Naive thymus-derived CD8-positive, alpha-beta T cell (primary cell): Measurements from ENCODE around the gene ABCC4. TPM values are rescaled to one million over a fixed set of nuclear protein-coding genes. Genes with fewer than 3 reads are reported as not detected.

Experiments
- ATAC-seq, 2 donors: fragments of 150-1000 bp; cut with Tn5 transposase in 1 of 2; sonication (Bioruptor Pico), chemical (Tn5 transposase) in 1 of 2; 1 replicate in 1 of 2; 2 replicates in 1 of 2; pipeline ENCODE4 v1.10.0; 2021; ENCODE audit warnings: mild to moderate bottlenecking in 2 of 2, moderate library complexity in 2 of 2
- POLR2A ChIA-PET: fragments of 350-600 bp; sonication (Branson Sonifier 250); formaldehyde crosslinking; loops from one replicate; lab custom pipeline; 2021; ENCODE audit warnings: antibody characterized with exemption; lab: Charles Lee
- DNase-seq, 10 donors: peaks; one replicate each; pipeline versions ENCODE4 v3.0.0 to v3.0.0-alpha.2; 2020 to 2022
- H3K27ac Mint-ChIP-seq, 10 donors: one replicate each; pipeline ENCODE4 v1.8.0; 2020 to 2022; ENCODE audit warnings: mild to moderate bottlenecking in 10 of 10, mixed read lengths in 10 of 10, moderate library complexity in 4 of 10, inconsistent platforms in 1 of 10
- H3K27me3 Mint-ChIP-seq, 5 donors: one replicate each; pipeline ENCODE4 v1.8.0; 2021 to 2022; ENCODE audit warnings: mixed read lengths in 5 of 5
- H3K36me3 Mint-ChIP-seq, 3 donors: one replicate each; pipeline ENCODE4 v1.8.0; 2020 to 2022; ENCODE audit warnings: mixed read lengths in 3 of 3, mild to moderate bottlenecking in 2 of 3, inconsistent platforms in 1 of 3
- H3K4me1 Mint-ChIP-seq, 4 donors: one replicate each; pipeline ENCODE4 v1.8.0; 2021 to 2022; ENCODE audit warnings: mixed read lengths in 4 of 4
- H3K4me3 Mint-ChIP-seq, 10 donors: one replicate each; pipeline ENCODE4 v1.8.0; 2020 to 2022; ENCODE audit warnings: mild to moderate bottlenecking in 10 of 10, mixed read lengths in 10 of 10, moderate library complexity in 6 of 10, inconsistent platforms in 1 of 10
- H3K9me3 Mint-ChIP-seq, 9 donors: one replicate each; pipeline ENCODE4 v1.8.0; 2020 to 2022; ENCODE audit warnings: mixed read lengths in 9 of 9, mild to moderate bottlenecking in 3 of 9, inconsistent platforms in 1 of 9, moderate library complexity in 1 of 9
- polyA plus RNA-seq, 3 donors: library from polyadenylated mRNA; unstranded; fragments of 300-500 nt; fragmentation: Illumina TruSeq; gene quantifications; one replicate each; pipeline ENCODE4 v1.2.3, GENCODE V29; 2021
- total RNA-seq, 8 experiments: library from RNA in 2 of 8; stranded (reverse) in 2 of 8; gene quantifications; one replicate each; pipeline ENCODE4 v1.2.3 and lab custom pipeline; 2021 to 2026

Gene ABCC4, protein sequence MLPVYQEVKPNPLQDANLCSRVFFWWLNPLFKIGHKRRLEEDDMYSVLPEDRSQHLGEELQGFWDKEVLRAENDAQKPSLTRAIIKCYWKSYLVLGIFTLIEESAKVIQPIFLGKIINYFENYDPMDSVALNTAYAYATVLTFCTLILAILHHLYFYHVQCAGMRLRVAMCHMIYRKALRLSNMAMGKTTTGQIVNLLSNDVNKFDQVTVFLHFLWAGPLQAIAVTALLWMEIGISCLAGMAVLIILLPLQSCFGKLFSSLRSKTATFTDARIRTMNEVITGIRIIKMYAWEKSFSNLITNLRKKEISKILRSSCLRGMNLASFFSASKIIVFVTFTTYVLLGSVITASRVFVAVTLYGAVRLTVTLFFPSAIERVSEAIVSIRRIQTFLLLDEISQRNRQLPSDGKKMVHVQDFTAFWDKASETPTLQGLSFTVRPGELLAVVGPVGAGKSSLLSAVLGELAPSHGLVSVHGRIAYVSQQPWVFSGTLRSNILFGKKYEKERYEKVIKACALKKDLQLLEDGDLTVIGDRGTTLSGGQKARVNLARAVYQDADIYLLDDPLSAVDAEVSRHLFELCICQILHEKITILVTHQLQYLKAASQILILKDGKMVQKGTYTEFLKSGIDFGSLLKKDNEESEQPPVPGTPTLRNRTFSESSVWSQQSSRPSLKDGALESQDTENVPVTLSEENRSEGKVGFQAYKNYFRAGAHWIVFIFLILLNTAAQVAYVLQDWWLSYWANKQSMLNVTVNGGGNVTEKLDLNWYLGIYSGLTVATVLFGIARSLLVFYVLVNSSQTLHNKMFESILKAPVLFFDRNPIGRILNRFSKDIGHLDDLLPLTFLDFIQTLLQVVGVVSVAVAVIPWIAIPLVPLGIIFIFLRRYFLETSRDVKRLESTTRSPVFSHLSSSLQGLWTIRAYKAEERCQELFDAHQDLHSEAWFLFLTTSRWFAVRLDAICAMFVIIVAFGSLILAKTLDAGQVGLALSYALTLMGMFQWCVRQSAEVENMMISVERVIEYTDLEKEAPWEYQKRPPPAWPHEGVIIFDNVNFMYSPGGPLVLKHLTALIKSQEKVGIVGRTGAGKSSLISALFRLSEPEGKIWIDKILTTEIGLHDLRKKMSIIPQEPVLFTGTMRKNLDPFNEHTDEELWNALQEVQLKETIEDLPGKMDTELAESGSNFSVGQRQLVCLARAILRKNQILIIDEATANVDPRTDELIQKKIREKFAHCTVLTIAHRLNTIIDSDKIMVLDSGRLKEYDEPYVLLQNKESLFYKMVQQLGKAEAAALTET (N-terminal part only)
- 1 to 10 TPM; 7.8 to 9.2 TPM for total RNA-seq
- polyA plus RNA-seq = 1 to 10 TPM; 3.5 to 4.4 (median 3.8) TPM
- total RNA-seq (lab: John Stamatoyannopoulos, UW) = 15.9 to 77.4 (median 27.0) reads per million in 6 experiments

DNA sequence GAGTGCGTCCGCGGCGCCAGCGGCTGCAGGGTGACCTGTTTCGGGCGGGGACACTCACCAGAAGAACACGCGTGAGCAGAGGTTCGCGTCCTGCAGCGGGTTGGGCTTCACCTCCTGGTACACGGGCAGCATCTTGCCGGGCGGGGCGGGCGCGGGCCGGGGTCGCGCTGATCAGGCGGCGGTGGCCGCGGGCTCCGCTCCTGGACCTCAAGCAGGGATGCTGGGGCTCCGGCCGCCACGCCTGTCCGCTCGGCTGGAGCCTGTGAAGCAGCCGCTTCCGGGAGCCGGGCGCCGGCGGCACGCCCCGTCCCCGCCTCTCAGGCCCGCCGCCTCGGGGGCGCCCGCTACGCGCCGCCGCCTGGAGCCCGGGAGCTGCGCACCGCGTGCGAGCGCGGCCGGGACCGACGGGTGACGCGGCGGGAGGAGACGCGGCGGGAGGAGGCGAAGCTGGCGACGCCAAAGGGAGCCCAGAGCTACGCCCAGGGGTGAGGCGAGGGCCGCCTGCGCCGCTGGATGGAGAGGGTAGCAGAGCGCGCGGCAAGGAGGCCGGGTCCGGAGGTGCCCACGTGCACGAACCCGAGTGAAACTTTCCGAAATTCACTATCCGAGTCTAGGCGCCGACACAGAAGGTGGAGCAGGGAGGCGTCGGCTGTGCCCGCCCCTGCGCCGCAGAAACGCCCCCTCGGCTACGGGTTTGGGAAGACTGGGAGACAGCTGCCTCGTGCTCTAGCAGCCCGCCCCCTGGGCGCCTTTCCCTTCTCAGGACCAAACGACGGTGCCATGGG lies at the start of gene ABCC4:
ABCC4 (minus strand) TSS at position 269 of the 785 bp plus-strand sequence; CDS start at position 132, 137 bp downstream.
- peak within 1 kb of the TSS; percentile 85 to 95 (median 90) for H3K4me3 Mint-ChIP-seq
- no peaks in the 10 kb centered on the region for H3K9me3 Mint-ChIP-seq
- peak within 1 kb of the TSS in 9 of 10 donors; percentile 2 to 93 (median 67) for H3K27ac Mint-ChIP-seq
- H3K27me3 Mint-ChIP-seq = peaks cover 0 to 6% (median 0%) of the 10 kb centered on the region in 5 donors
- POLR2A ChIA-PET = interaction anchor here (0.9 kb wide), 1 partner anchor 112 kb away, joined by 3 read pairs; no protein-coding TSS in a partner anchor
- peak; percentile 81 to 85 for ATAC-seq
- no peaks in the 10 kb centered on the region for H3K36me3 Mint-ChIP-seq
- DNase-seq = peak in 9 of 10 donors; percentile 17 to 55 (median 34)
- peaks cover 10 to 34% (median 27%) of the 10 kb centered on the region in 4 donors for H3K4me1 Mint-ChIP-seq

DNA sequence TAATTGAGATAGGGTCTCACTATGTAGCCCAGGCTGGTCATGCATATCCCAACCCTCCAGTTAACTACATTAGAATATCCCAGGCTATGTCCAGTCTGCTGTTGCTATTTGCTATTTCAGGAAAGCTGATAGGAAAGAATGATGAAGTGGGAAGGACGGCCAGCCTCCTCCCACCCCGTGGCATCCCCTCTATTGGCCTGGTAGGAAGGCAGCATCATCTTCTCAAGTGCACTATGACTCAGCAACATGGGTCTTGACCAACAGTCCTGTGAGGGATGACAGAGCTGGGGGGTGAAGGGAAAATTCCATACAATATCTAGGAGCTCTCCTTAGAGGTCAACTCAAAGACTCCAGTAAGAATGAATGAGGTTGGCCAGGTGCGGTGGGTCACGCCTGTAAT lies 48.0 kb upstream of the ABCC4 start:
- DNase-seq (no peak), ATAC-seq (no peak)
- Mint-ChIP-seq H3K27me3 (peaks cover 1 to 10% (median 7%) of the 10 kb centered on the region in 5 donors), H3K27ac (no peak overlapping the region), H3K9me3 (no peaks in the 10 kb centered on the region), H3K4me3 (no peak overlapping the region), H3K4me1 (no peaks in the 10 kb centered on the region), H3K36me3 (peaks cover 0 to 5% (median 0%) of the 10 kb centered on the region in 3 donors)
- POLR2A ChIA-PET = no interaction called here

DNA sequence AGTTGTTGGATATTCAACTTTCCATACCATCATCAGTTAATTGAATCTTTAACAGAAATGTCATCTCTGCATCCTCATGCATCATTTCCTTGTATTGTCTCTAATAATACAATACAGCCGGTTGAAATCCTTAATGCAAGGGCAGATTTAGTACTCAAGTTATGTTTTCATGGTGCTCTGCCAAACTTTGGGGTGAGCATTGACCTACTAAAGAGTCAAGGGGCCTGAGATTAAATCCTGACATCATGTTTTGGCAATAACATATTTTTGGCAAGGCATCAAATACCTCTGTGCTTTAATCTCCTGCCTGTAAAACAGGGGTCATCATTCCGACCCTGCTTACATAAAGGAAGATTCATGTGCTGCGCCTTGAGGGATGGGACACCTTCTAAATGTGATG lies 42.7 kb upstream of the ABCC4 start:
- Mint-ChIP-seq H3K27ac (no peak overlapping the region), H3K36me3 (peaks cover 0 to 5% (median 0%) of the 10 kb centered on the region in 3 donors), H3K4me1 (no peaks in the 10 kb centered on the region), H3K27me3 (peaks cover 0 to 7% (median 1%) of the 10 kb centered on the region in 5 donors), H3K4me3 (no peak overlapping the region), H3K9me3 (peaks cover 0 to 1% (median 0%) of the 10 kb centered on the region in 9 donors)
- POLR2A ChIA-PET = no interaction called here
- ATAC-seq (no peak), DNase-seq (no peak)

DNA sequence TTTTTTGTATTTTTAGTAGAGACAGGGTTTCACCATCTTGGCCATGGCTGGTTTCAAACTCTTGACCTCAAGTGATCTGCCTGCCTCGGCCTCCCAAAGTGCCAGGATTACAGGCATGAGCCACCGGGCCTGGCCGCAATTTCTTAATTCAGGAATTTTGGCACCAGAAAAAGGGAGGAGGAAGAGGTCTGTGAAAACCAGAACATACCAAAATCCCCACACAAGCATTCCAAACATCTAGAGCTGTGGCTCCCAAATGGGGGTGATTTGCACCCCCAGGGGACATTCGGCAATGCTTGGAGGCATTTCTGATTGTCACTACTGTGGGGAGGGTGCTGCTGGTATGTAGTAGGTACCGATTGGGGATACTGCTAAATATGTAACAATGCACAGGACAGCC lies 40.2 kb upstream of the ABCC4 start:
- Mint-ChIP-seq H3K9me3 (peaks cover 0 to 1% (median 0%) of the 10 kb centered on the region in 9 donors), H3K36me3 (no peaks in the 10 kb centered on the region), H3K27ac (no peak overlapping the region), H3K27me3 (peaks cover 0 to 1% (median 0%) of the 10 kb centered on the region in 5 donors), H3K4me3 (no peak overlapping the region), H3K4me1 (no peaks in the 10 kb centered on the region)
- POLR2A ChIA-PET = no interaction called here
- ATAC-seq = no peak
- no peak for DNase-seq

DNA sequence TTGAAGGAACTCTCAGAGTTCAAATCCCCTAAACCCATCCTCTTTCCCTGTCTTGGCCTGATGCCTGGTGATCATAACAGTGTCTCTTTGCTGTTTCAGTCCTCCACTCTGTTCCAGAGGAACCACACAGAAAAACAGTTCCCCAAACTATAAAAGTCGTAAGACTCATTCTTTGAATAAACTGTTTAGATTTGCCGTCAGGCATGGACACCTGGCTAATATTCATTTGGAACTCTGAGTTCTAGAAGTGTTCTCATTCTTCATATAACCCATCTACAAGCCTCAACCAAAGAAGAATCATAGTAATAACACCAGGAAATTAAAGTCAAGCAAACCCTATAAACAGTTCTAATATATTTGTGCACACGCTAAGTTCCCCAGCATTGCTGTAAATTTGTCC lies 37.7 kb upstream of the ABCC4 start:
- no peak for DNase-seq
- Mint-ChIP-seq H3K36me3 (no peaks in the 10 kb centered on the region), H3K4me3 (no peak overlapping the region), H3K27me3 (peaks cover 0 to 1% (median 0%) of the 10 kb centered on the region in 5 donors), H3K4me1 (no peaks in the 10 kb centered on the region), H3K9me3 (no peaks in the 10 kb centered on the region), H3K27ac (no peak overlapping the region)
- POLR2A ChIA-PET = no interaction called here
- ATAC-seq = no peak

DNA sequence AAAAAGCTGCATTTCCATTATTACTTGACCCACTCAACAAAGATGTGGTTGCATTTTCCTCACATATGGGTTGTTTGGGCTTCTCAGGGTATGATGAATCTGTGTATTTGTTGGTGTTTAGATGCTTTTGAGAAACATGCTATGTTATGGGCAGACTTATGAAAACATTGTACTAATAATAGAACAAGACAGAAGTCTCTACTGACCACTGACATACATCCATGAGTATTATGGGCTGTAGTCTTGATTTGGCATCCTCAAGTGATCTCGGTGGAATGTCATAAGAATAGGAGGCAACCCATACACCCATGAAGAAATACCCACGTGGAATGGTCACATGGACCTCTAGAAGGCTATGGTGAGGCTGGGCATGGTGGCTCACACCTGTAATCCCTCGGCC lies 36.3 kb upstream of the ABCC4 start:
- Mint-ChIP-seq H3K4me1 (no peaks in the 10 kb centered on the region), H3K4me3 (no peak overlapping the region), H3K9me3 (no peaks in the 10 kb centered on the region), H3K36me3 (no peaks in the 10 kb centered on the region), H3K27ac (no peak overlapping the region), H3K27me3 (peaks cover 0 to 1% (median 0%) of the 10 kb centered on the region in 5 donors)
- no peak for ATAC-seq
- no peak for DNase-seq
- POLR2A ChIA-PET = no interaction called here

DNA sequence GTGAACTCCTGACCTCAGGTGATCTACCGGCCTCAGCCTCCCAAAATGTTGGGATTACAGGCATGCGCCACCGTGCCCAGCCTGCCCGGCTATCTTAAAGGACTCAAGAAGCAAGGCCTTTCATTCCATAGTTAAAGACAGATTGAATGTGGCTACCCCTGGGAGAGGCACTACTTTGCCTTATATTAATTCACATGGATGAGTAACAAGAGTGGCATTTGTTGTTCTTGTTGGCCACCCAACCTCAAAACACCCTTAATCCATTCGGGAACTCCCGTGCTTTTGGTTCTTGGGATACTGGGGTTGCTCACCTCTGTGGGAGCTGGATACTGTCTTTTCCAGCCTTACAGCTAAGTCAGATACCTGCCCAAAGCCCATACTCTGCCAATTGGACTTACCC lies 34.4 kb upstream of the ABCC4 start:
- peaks cover 0 to 1% (median 0%) of the 10 kb centered on the region in 5 donors for H3K27me3 Mint-ChIP-seq
- no peaks in the 10 kb centered on the region for H3K36me3 Mint-ChIP-seq
- no peak overlapping the region for H3K27ac Mint-ChIP-seq
- H3K4me3 Mint-ChIP-seq = no peak overlapping the region
- no peaks in the 10 kb centered on the region for H3K4me1 Mint-ChIP-seq
- ATAC-seq = no peak
- POLR2A ChIA-PET = no interaction called here
- no peak for DNase-seq
- no peaks in the 10 kb centered on the region for H3K9me3 Mint-ChIP-seq

DNA sequence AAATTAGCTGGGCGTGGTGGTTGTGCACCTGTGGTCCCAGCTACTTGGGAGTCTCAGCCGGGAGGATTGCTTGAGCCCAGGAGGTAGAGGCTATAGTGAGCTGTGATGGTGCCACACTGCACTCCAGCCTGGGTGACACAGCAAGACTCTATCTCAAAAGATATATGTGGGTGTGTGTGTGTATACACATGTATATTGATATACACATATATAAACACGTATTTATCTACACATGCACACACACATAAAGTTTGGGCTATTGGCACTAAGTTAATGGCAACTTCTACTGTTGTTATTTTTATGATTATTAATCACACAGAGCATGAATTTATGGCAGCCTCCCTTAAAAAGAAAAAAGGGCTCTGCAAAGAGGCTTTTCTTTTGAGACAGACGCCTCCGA lies 27.1 kb upstream of the ABCC4 start:
- ATAC-seq (no peak), DNase-seq (no peak)
- Mint-ChIP-seq H3K4me1 (no peaks in the 10 kb centered on the region), H3K4me3 (no peak overlapping the region), H3K9me3 (no peaks in the 10 kb centered on the region), H3K27me3 (peaks cover 0 to 10% (median 0%) of the 10 kb centered on the region in 5 donors), H3K27ac (no peak overlapping the region), H3K36me3 (no peaks in the 10 kb centered on the region)
- POLR2A ChIA-PET = no interaction called here

DNA sequence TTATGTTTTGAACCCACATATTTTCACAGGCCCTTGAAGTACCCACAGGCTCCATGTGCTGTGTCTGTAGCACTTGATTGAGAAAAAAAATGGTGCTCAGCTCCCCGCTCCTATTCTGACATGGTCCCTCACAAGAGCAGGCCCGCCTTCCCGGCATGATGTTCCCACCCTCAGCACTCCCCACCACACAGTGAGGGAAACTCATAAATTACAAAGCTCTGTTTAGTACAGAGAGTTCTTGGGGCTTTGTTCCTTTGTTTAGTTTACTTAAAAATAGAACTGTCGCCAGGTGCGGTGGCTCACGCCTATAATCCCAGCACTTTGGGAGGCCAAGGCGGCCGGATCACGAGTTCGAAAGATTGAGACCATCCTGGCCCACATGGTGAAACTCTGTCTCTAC lies 25.9 kb upstream of the ABCC4 start:
- Mint-ChIP-seq H3K4me3 (no peak overlapping the region), H3K36me3 (no peaks in the 10 kb centered on the region), H3K4me1 (no peaks in the 10 kb centered on the region), H3K27ac (no peak overlapping the region), H3K27me3 (peaks cover 0 to 10% (median 0%) of the 10 kb centered on the region in 5 donors), H3K9me3 (no peaks in the 10 kb centered on the region)
- ATAC-seq (no peak), DNase-seq (no peak)
- POLR2A ChIA-PET = no interaction called here

DNA sequence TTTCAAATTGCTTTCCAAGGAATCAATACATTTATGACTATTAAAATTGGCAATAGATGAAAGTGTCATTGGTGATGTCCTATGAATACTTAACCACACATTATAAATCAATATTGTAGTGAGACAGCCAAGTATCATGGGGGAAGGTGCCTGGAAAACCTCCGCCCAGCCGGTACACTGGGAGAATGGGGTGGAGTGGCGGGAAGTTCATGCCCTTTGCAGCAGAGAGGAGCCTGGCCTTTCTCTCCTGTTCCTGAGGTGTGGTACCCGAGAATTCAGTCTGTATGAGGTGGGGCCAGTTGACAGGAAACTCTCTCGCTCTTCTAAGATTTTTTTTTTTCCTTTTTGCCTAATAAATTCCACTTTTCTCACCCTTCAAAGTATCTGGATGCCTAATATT lies 25.4 kb upstream of the ABCC4 start:
- Mint-ChIP-seq H3K27ac (no peak overlapping the region), H3K4me3 (no peak overlapping the region), H3K27me3 (peaks cover 0 to 10% (median 0%) of the 10 kb centered on the region in 5 donors), H3K9me3 (no peaks in the 10 kb centered on the region), H3K36me3 (no peaks in the 10 kb centered on the region), H3K4me1 (no peaks in the 10 kb centered on the region)
- ATAC-seq (no peak), DNase-seq (no peak)
- POLR2A ChIA-PET = no interaction called here

DNA sequence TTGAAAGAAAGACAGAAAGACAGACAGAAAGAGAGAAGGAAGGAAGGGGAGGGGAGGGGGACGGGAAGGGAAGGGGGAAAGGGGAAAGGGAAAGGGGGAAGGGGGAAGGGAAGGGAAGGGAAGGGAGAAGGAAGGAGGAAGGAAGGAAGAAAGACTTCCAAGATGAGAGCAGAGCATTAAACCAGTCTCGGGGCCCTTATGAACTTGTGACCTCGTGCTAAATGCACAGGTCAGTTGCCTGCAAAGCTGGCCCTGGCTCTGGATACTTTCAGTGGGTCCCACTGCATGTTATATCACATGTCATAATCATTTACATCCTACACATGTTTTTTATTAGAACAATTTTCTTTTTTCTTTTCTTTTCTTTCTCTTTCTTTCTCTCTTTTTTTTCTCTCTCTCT lies 24.2 kb upstream of the ABCC4 start:
- no peaks in the 10 kb centered on the region for H3K4me1 Mint-ChIP-seq
- ATAC-seq (no peak), DNase-seq (no peak)
- H3K27ac Mint-ChIP-seq = peak overlapping the region in 1 of 10 donors; percentile 54
- POLR2A ChIA-PET = no interaction called here
- no peaks in the 10 kb centered on the region for H3K36me3 Mint-ChIP-seq
- no peak overlapping the region for H3K4me3 Mint-ChIP-seq
- no peaks in the 10 kb centered on the region for H3K9me3 Mint-ChIP-seq
- peaks cover 0 to 10% (median 0%) of the 10 kb centered on the region in 5 donors for H3K27me3 Mint-ChIP-seq
